Erythroblast (primary cell): ENCODE data around the gene RAB34.

ENCODE experiments used
- GATA1 ChIP-seq: IDR thresholded peaks from 2 replicates; pipeline ENCODE4 v1.6.1; 2011; ENCODE audit warnings: low read depth, mild to moderate bottlenecking, control low read depth, low read length, moderate library complexity
- POLR2A ChIP-seq: IDR thresholded peaks from 2 replicates; pipeline ENCODE4 v1.6.1; 2011; ENCODE audit warnings: mild to moderate bottlenecking, low read length

- TF ChIP-seq POLR2A, result no peak
- no peak for TF ChIP-seq GATA1
Measured at GRCh38 chr17:28765038-28765437, 47.4 kb upstream of the RAB34 start.
